Esophagus squamous epithelium (tissue), 5 donors: ENCODE data around the gene TSC22D1. TPM values are rescaled to one million over a fixed set of nuclear protein-coding genes. Genes with fewer than 3 reads are reported as not detected.

Experiments used
- DNase-seq: peaks from one replicate; lab custom pipeline; 2025; lab: John Stamatoyannopoulos, UW
- H3K27ac ChIP-seq, 4 donors: fragments of 200-600 bp; sonication (generic); one replicate each; pipeline ENCODE4 v1.5.1; 2016 to 2019; ENCODE audit warnings: mild to moderate bottlenecking in 1 of 4
- H3K27me3 ChIP-seq, 4 donors: fragments of 200-600 bp; sonication (generic); 1 replicate in 3 of 4; 2 replicates in 1 of 4; pipeline versions ENCODE4 v1.5.1 to v1.6.0; 2017 to 2021; ENCODE audit warnings: antibody characterized with exemption in 1 of 4
- H3K36me3 ChIP-seq, 3 donors: fragments of 200-600 bp; sonication (generic); one replicate each; pipeline ENCODE4 v1.5.1; 2016 to 2019
- H3K4me1 ChIP-seq, 3 donors: fragments of 200-600 bp; sonication (generic); one replicate each; pipeline ENCODE4 v1.5.1; 2017 to 2019
- H3K4me3 ChIP-seq, 4 donors: fragments of 200-600 bp; sonication (generic); 1 replicate in 3 of 4; 2 replicates in 1 of 4; pipeline ENCODE4 v1.5.1; 2016 to 2019; ENCODE audit warnings: mild to moderate bottlenecking in 2 of 4, moderate library complexity in 1 of 4
- H3K9me3 ChIP-seq, 3 donors: fragments of 200-600 bp; sonication (generic); one replicate each; pipeline ENCODE4 v1.5.1; 2016 to 2019
- POLR2A ChIP-seq, 4 donors: fragments of 450-650 bp; IDR thresholded peaks; one replicate each; pipeline ENCODE4 v1.6.1; 2017; ENCODE audit warnings: antibody characterized with exemption in 4 of 4, mild to moderate bottlenecking in 4 of 4, moderate library complexity in 3 of 4
- WGBS, 2 donors: methylation state at CpG; one replicate each; pipeline ENCODE4 v1.1.5; 2018; 5-methylcytosine and 5-hydroxymethylcytosine counted together
- intact Hi-C: fragments of 100-400 bp; cut with DNase I; formaldehyde crosslinking; loops from one replicate; pipeline ENCODE4 v1.15.0; 2022
- total RNA-seq, 4 donors: library from RNA; depleted of rRNA; stranded (reverse); fragments of >200 nt; gene quantifications; one replicate each; pipeline ENCODE4 v1.1.0, GENCODE V29; 2016
- TF ChIP-seq, protein P1 (sequence below), 6 experiments: fragments of 450-650 bp in 4 of 6; fragments of 200-600 bp in 2 of 6; sonication (generic) in 2 of 6; IDR thresholded peaks; one replicate each; pipeline ENCODE4 v1.5.1; 2016 to 2019; ENCODE audit warnings: antibody characterized with exemption in 6 of 6, mild to moderate bottlenecking in 4 of 6, moderate library complexity in 4 of 6
- donor health status: DM: yes; HTN: yes; CAD: no.

Gene TSC22D1
- total RNA-seq, 4 donors from 2014 or later, result 18.8 to 103 (median 35.1) TPM

DNA sequence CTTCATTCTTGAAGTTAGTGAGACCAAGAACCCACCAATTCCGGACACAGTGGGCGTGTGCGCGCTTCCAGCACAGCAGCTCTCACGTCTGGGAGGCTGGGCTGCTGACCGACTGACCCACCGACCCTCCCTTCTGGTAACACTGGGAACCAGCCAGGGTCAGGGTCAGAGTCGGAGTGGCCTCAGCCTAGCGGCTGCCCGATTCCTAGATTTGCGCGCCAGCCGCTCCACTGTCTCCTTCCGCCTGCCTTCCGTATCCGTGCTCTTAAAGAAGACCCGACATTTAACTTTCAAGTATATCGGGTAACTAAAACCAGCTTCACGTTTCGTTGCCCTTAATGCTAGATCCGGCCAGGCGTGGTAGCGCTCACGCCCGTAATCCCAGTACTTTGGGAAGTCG is 161.4 kb downstream of the TSC22D1 start:
- DNase-seq, result no peak
- Histone ChIP-seq H3K27ac (no peak overlapping the region), H3K4me3 (no peak overlapping the region), H3K4me1 (no peaks in the 10 kb centered on the region), H3K27me3 (no peaks in the 10 kb centered on the region), H3K9me3 (no peaks in the 10 kb centered on the region), H3K36me3 (no peaks in the 10 kb centered on the region)
- WGBS, 2 donors, result 88 to 89% methylated on average over 21 to 23 of the region's 26 CpGs
- intact Hi-C loops, result no loop called here
- no peak for TF ChIP-seq POLR2A (IDR thresholded peaks at IDR 0.05)
- TF ChIP-seq, protein P1, sequence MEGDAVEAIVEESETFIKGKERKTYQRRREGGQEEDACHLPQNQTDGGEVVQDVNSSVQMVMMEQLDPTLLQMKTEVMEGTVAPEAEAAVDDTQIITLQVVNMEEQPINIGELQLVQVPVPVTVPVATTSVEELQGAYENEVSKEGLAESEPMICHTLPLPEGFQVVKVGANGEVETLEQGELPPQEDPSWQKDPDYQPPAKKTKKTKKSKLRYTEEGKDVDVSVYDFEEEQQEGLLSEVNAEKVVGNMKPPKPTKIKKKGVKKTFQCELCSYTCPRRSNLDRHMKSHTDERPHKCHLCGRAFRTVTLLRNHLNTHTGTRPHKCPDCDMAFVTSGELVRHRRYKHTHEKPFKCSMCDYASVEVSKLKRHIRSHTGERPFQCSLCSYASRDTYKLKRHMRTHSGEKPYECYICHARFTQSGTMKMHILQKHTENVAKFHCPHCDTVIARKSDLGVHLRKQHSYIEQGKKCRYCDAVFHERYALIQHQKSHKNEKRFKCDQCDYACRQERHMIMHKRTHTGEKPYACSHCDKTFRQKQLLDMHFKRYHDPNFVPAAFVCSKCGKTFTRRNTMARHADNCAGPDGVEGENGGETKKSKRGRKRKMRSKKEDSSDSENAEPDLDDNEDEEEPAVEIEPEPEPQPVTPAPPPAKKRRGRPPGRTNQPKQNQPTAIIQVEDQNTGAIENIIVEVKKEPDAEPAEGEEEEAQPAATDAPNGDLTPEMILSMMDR (IDR thresholded peaks at IDR 0.05), result no peak

DNA sequence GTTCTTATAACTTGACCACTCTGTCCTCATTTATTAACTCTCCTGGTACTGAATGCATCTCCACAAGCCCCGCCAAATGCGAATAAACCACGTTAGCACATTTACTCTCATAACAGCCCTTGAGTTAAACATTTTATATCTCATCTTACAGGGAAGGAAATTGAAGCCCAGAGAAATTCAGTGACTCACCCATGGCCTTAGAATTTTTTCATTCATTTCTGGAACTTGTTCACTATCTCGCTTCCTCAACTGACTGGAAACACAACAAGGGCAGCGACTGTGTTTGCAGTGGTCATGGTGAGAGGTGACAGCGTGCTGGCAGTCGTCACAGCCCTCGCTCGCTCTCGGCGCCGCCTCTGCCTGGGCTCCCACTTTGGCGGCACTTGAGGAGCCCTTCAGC is 163.0 kb downstream of the TSC22D1 start:
- Histone ChIP-seq H3K4me1 (no peaks in the 10 kb centered on the region), H3K4me3 (no peak overlapping the region), H3K9me3 (no peaks in the 10 kb centered on the region), H3K27me3 (no peaks in the 10 kb centered on the region), H3K27ac (no peak overlapping the region), H3K36me3 (no peaks in the 10 kb centered on the region)
- intact Hi-C loops, result no loop called here
- no peak for TF ChIP-seq POLR2A (IDR thresholded peaks at IDR 0.05)
- TF ChIP-seq, protein P1 (IDR thresholded peaks at IDR 0.05), result no peak
- WGBS, 2 donors, result 76 to 91% methylated on average over 12 to 13 of the region's 13 CpGs
- no peak for DNase-seq

DNA sequence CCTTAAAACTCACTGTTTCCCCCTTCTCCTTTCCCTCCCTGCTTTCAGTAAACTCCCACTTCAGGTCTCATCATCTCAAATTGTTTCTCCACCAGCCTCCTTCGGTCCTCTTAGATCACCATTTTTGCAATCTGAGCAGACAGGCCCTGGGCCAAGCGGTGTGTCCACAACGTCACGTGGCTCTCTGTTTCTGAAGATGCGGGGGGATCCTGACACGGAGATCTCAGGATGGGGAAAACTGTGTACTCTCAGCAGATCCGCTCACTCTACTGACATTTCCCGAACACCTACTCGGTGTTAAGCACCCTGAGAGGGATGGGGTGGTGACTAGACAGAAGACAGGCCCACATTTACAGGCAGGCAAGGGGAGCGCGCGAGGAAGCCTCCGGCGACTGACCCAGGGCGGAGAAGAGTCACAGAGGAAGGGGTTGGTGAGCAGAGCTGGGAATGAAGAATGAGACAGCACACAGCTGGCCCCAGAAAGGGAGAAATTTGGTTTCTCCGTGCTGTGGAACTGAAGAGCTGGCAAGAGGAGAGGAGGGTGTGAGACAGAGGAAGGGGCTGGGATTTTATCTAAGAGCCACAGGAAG is 163.7 kb downstream of the TSC22D1 start:
- no peaks in the 10 kb centered on the region for H3K27me3 ChIP-seq
- no peak for DNase-seq
- intact Hi-C loops, result no loop called here
- no peak overlapping the region for H3K27ac ChIP-seq
- 78 to 86% methylated on average over 14 to 16 of the region's 16 CpGs for WGBS, 2 donors
- H3K4me3 ChIP-seq, result no peak overlapping the region
- no peaks in the 10 kb centered on the region for H3K9me3 ChIP-seq
- no peaks in the 10 kb centered on the region for H3K4me1 ChIP-seq
- TF ChIP-seq, protein P1 (IDR thresholded peaks at IDR 0.05), result no peak
- no peak for TF ChIP-seq POLR2A (IDR thresholded peaks at IDR 0.05)
- H3K36me3 ChIP-seq, result no peaks in the 10 kb centered on the region

DNA sequence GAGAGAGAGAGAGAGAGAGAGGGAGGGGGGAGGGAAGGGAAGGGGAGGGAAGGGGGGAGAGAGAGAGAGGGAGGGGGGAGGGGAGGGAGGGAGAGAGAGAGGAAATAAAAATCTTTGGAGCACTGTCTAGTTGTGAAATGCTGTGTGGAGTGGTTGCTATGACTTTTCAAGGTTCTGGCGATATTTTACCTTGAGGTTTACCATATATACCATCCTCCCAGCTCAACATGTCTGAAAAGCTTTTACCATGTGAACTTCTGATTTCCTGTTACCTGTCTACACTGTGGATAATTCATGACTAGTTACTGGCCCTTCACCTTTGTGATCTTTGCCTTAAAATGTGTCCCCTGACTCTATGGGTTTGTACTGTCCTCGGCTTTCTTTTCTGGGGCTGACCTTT is 164.3 kb downstream of the TSC22D1 start:
- no peaks in the 10 kb centered on the region for H3K27me3 ChIP-seq
- H3K27ac ChIP-seq, result no peak overlapping the region
- no peak overlapping the region for H3K4me3 ChIP-seq
- TF ChIP-seq, protein P1 (IDR thresholded peaks at IDR 0.05), result no peak
- no peak for TF ChIP-seq POLR2A (IDR thresholded peaks at IDR 0.05)
- H3K36me3 ChIP-seq, result no peaks in the 10 kb centered on the region
- intact Hi-C loops, result no loop called here
- peaks cover 0 to 4% (median 0%) of the 10 kb centered on the region in 3 donors for H3K4me1 ChIP-seq
- 75 to 80% methylated on average over 2 of the region's 2 CpGs for WGBS, 2 donors
- no peak for DNase-seq
- H3K9me3 ChIP-seq, result no peaks in the 10 kb centered on the region

DNA sequence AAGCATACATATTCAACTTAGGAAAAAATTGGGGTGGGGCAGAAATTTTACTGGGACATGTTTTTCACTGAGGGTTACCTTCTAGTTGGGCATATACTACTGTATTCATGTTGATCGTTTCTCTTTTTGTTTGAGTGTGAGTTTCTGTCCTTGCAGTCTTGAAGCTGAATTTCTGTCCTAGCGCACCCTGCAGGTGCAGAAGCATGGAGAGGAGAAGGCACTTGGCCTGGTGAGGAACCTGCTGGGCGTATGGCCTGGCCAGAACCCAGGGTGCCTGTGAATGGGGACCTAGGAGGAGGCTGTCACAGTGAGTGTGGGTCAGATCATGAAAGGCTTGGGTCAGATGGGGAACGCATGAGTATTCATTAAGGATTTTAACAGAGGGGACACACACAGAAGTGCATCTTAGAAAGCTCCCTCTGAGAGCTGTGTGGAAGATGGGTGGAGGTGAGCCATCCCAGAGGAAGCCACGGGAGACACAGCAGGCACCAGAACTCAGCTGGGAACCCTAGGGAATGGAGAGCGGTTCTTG is 165.7 kb downstream of the TSC22D1 start:
- H3K4me3 ChIP-seq, result no peak overlapping the region
- no peak for DNase-seq
- H3K9me3 ChIP-seq, result no peaks in the 10 kb centered on the region
- no peaks in the 10 kb centered on the region for H3K27me3 ChIP-seq
- WGBS, 2 donors, result 69 to 86% methylated on average over 5 to 6 of the region's 6 CpGs
- H3K27ac ChIP-seq, result no peak overlapping the region
- intact Hi-C loops, result no loop called here
- no peaks in the 10 kb centered on the region for H3K36me3 ChIP-seq
- TF ChIP-seq, protein P1 (IDR thresholded peaks at IDR 0.05), result peak in 1 of 6 experiments; percentile 11
- TF ChIP-seq POLR2A (IDR thresholded peaks at IDR 0.05), result no peak
- H3K4me1 ChIP-seq, result peaks cover 0 to 4% (median 0%) of the 10 kb centered on the region in 3 donors
